Dedifferentiated amniotic fluid mesenchymal stem cell (primary cell): ENCODE data around the gene FRMD4A.

Experiments used
- DNase-seq: peaks from one replicate; pipeline ENCODE4 v3.0.0-alpha.2; 2016; ENCODE audit errors: extremely low spot score

Gene FRMD4A

DNA sequence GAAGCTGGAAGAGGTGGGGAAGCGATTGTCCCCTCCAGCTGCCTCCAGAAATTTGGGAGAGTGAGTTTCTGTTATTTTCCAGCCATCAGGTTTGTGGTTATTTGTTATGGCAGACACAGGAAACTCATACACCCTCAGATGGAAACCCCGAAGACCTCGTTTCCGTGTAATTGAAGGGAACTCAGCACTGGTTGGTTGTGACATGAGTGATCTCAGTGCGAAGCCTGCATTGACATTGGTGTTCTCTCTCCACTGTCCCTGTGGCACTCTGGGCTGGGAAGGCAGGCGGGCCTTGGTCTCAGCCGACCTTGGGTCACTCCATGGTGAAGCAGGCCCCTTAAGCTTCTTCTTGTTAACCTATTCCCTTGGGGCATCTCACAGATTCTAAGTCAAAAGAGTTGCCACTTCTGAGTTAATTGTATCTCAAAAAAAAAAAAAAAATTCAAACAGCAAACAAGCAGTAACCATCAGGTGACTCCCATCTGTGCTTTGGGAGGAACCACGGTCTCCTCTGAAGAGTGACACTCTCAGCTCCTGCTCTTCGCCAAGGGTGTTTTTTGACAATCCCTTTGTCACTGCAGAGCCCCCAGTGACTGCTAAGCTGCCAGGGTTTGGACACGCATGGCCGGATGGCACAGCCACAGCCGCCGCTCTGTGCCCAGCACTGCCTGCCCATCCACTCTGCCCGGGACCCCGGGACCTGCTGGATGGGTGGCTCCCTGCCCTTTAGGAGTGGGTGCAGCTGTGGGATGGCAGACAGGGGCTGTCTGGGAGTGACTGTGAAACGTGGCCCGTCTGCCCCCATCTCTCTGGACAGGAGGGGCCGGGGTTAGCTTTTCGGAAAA lies 510.4 kb downstream of the FRMD4A start:
- no peak for DNase-seq

DNA sequence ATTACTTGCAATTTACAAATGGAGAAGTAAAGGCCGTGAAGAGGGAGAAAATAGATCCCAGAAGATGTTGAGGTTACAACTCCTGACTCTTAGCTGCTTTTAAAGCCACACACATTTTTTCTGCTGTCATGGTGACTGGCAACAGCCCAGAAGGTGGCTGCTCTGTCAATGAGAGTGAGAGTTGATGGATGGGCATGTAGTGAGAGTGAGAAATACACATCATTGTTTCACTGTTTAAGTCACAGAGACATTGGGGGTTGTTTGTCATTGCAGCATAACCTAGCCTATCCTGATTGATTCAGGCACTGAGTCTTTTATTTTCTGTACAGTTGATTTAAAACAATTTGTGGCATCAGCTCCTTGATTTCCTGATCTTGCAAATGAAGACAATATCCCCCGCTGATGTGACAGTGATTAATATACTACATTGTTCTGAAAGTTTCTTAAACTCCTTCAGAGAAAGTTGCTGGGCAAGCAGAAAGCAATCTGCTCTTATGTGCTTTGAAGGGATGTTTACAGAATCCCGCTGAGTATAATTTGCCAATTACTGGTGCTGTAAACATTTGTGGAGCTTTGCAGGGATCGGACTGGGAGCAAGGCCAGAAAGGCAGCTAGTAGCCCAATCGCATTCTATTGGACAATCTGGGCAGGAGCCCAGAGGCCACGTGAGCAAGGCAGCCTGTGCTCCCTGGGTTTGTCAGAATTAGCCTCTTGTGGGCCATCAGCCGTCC lies 514.4 kb downstream of the FRMD4A start:
- peak; percentile 42 for DNase-seq

DNA sequence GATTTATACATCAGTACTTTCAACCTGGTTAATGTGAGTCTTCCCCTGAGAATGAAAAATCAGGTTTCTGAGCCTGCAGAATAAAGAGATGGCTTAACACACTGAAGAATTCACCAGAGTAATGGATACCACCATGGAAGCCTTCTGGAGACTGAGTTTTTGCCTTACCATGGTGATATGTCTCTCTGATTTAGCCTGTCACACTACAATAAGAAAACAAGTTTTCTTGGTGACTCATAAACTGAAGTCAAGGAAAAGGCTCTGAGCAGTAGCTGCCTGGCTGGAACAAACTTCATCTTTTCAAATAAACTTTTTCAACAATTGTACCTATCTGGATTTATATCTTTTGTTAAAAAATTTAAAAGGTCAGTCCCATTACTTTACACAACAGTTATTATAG lies 515.0 kb downstream of the FRMD4A start:
- peak; percentile 33 for DNase-seq

DNA sequence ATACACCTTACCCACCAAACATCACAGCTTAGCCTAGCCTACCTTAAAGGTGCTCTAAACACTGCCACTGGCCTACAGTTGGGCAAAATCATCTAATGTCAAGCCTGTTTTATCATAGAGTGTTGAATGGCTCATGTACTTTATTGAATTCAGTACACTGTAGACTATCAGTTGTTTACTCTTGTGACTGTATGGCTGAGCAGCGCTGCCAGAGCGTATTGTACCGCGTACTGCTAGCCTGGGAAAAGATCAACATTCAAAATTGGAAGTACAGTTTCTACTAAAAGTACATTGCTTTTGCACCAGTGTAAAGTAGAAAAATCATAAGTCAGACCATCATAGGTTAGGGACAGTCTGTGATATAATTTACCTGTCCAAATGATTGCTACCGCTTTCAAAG lies 517.2 kb downstream of the FRMD4A start:
- DNase-seq = no peak

DNA sequence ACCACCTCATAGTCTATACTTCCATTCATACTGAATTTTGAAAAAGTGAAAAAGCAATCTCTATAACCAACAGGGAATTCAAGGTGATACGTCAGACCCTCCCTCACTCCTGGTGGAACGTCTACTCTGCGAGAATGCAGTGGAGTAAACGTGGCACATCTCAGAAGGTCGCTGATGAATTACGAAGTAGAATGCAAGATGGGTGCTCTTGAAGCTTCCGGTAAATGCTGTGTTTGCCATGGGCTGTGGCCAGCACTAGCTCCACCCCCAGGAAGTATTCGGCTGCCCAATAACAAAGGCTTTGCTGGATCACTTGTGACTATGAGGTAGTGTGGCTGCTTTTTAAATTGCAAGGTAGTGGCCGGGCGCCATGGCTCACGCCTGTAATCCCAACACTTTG lies 517.9 kb downstream of the FRMD4A start:
- no peak for DNase-seq

DNA sequence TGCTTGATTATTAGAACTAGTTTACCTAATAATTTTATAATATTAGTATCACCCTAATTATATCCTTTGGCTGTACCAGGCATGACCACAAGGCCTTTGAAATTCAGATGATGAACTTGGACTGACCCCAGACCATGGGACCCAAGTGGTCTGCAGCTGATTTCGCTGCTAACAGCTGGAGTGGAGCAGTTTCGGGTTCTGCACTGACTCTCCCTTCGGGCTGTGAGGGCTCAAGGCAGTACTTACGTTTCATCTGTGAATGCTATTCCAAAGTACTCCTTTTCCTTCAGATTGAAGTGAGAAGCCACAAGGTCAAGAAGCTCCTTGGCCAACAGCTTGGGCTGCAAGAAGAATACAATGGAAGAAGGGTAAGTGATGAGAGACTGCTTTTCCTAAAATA lies 520.2 kb downstream of the FRMD4A start:
- no peak for DNase-seq

DNA sequence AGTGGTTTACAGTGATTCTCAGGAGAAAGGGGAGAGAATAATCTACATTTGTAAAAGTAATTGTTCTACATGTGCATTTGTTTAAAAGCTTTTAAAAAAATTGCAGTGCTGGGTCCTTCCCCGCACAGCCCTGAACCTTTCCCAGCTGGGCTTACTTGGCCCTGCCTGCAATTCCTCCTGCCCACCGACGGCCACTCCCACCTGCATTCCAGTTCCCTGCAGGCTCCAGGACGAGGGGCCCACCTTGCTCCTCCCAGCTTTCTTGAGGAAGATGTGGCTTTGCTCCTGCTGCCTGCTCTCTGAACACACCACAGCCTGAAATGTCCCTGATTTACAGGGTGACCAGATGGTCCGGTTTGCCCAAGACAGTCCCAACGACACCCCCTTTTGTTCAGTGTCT lies 521.3 kb downstream of the FRMD4A start:
- no peak for DNase-seq

DNA sequence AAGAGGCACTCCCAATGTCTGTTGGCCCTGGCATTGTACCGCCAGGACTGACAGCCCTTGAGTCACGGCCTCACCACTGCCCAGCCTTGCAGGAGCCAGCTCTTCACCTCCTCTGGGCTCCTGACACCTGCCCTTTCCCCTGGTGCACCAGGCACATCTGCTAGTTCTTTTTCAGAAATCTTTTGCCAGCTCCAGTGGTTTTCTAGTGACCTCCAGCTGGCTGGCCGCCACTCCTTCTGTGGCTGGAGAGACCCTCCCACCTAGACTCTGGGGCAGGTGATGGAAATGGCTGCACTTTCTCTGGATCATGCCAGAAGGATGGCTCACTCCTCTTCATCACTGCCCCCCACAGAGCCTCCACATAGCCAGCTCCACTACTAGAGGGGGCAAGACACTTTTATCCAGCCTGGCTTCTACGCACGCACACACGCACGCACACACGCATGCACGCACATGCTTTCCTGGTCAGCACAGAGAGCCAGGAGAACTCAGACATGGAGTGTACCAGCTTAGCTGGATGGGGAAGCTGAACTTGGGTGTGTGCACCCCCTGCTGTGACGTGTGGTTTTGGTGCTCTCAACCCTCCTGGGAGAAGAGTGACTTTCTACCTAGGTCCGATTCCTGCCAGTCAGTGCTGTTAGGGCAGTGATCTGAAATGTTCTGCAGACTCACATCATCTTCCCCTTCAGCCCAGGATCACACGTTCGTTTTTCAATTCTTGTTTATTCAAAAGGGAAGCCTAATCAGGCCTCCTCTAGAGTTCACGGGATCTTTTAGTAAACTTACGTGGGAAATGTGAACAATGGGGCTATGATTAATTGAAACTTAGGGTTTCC lies 522.0 kb downstream of the FRMD4A start:
- DNase-seq = no peak

DNA sequence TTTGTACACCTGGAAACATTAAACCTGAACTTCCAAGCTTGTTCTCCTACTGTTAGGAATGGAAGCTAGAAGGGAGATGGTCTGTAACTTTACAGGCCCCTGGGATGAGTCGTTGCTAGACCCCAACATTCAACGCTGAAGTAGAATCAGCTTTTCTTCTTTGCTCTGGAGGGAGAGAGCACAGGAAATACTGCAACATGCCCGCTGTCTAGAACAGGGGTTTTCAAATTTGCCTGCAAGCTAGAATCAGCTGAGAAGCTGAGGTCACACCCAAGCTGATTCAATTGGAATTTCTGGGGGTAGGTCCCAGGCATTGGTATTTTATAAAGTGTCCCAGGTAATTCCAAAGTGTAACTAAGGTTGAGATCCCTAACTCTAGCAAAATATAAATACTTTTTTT lies 524.3 kb downstream of the FRMD4A start:
- DNase-seq = no peak

DNA sequence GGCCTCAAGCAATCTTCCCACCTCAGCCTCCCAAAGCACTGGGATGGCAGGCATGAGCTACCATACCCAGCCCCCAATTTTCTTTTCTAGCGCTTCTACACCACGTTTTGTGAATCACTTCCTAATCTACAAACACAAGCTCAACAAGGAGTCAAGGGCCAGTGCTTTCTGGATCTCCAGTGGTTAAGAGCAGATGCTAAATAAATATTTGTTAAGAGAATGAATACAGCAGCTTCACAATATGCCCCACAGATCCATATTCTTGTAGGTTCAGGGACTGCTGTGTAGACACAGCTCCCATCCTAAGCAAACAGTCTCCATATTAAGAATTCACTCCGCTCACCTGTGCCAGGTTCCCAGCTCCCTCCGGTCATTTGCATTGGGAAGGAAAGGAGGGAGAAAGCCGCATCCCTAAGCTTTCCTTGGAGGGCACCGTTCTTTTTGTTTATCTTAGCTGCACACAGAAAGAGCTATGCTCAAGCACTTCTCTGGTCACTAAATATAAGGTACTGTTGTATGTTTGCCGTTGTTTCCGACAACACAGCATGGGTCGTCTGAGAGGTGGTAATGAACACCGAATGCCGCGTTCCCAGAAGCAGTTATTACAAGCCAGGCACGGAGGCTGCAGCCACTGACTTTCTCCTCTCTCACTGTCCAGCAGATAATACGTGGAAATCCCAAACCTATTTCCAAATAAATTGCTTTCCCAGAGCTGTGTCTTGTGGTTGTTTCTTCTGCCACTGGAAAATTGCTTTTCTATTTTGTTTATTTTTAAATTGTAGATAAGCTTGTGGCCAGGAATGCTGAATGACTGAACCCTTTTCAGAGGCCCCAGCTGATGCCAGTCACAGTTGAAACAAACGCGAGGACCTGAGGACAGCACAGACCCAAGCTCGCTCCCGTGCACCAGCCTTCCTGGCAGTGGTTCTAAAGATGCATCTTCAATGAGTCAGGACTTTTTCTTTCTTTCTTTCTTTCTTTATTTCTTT lies 526.9 kb downstream of the FRMD4A start:
- no peak for DNase-seq

DNA sequence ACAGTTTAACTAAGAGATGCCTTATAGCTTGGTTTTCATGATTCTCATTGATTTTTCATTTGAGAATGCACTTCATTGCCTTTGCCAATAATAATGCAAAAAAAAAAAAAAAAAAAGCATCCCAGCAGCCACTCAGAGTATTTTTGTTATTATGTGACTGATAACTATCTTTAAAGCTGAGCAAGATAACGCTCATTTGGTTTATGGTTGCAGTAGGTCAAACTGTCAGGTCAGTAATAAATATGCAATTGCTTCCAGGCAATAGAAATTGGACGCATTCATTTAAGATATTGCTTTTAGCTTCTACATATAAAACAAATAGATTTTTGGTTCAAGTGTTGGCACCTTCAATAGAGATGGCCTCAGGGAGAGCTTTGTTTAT lies 528.8 kb downstream of the FRMD4A start:
- DNase-seq = no peak

DNA sequence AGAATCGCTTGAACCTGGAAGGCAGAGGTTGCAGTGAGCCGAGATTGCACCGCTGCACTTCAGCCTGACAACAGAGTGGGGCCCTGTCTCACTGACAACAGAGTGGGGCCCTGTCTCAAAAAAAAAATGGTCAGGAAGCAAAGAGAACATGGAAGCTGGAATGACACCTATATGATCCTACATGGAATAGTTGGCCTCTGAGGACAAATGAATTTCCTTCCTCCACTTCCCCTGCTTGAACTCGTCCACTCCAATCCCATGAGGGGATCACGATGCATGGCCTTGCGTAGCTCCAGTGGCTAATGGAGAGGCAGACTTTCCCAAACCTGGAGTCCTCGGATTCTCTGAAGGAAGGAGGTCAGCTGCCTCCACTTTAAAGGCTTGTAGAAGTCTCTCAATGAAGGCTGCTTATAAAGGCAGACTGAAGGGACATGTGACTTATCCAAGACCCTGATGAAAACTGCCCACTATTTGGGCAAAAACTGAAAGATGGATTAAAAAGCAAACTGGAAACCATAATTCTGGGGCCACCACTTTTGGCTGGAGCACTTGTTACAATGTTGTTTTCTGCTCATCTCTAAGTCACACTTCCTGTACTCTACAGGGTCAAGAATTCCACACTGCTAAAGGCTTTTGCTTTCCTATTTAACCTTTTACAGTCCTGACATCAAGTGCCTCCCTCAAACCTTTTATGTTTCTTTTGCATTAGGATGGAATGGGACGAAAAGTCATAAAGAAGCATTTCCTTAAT lies 529.4 kb downstream of the FRMD4A start:
- no peak for DNase-seq

DNA sequence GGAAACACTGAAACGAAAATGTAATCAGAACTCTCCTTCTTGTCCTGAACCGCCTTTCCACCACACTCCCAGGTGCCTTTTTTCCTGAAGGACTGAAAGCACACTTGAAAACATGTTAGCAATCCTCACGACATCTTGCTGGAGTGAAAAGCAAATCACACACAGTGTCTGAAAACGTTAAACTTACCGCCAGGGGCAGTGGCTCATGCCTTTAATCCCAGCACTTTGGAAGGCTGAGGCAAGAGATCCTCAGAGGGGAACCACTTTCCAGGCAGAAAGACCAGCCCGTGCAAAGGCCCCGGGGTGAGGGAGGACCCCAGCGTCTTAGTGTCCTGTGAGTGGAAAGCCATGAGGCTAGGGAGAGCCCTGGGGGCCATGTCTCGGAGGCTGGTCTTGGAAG lies 533.6 kb downstream of the FRMD4A start:
- no peak for DNase-seq

DNA sequence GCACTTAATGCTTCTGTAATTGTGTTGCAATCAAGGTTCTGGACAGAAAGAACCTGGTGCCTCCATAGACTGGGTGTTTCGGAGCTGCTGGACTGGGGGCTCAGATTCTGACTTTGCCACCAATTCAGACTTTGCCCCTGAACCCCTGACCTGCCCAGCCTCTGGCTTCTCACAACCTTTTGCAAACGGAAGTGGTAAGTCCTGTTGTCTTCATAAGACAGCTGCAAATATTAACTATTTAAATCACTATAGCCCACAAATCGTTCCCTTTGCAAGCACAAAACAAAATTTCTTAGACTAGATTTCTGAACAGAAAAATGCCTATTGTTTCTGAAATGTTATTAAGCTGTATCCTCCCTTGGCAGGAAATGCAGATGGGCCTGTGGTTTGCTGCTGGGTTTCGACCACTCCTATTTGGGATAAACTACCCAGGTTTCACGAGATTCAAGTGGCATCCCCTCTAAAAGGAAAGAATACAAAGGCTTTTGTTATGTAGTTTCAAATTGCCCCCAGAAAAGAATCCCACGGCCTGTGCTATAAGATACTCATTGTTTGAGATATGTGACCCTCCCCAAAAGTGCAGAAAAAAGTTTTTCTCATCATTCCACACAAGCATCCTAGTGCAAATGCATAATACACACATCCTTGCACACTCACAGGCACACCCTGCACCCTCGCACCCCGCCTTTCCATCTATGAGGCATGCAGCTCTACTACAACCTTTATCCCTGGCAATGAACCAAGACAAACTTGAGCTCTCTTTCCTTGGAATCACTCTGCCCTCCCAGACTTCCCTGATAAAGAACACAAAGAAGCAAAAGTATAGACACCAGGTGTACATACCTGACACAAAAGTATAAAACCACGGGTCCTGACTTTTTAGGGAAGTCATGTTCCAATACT lies 534.8 kb downstream of the FRMD4A start:
- no peak for DNase-seq

DNA sequence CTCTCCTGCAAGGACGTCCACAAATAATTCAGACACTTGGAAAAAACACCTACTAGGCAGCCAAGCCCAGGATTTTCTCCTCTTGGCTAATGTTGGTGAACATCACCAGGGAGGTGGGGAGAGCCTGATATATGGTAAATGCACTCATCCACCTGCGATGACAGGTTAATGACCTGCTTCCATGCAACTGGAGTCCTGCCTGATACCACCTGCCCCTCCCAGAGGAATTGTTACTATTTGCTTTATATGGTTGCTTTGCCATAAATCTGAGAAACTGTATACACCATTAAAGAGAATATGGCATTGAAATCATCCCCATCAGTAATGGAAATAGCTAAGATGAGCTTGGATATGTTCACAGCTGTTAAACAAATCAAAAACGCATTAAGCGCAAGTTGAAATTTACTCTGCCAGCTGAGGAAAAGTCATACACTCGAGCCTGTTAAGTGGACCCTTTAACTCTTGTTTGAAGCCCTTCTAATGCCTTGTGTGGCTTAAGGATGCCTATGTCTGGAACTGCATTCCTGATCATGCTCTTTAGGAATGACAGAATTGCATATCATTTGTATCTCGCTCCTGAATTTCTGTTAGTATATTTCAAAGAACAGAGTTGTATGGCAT lies 535.6 kb downstream of the FRMD4A start:
- no peak for DNase-seq

DNA sequence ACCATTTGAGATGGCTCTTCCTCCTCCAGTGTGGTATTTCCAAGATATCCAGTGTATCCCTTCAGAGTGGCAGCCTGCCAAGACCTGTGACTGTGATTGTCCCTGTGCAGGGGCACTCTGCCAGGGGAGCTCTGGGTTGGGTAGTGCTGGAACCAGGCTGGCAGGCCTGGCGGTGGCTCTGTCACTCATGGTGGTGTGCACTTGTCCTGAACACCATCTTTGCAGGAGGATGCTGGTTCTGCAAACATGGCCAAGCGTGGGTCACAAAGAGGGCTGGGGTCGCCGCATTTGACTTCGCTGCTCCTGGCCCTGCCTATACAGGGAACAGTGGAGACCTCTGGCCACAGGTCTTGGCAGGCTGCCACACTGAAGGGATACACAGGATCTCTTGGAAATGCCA lies 538.7 kb downstream of the FRMD4A start:
- DNase-seq = no peak

DNA sequence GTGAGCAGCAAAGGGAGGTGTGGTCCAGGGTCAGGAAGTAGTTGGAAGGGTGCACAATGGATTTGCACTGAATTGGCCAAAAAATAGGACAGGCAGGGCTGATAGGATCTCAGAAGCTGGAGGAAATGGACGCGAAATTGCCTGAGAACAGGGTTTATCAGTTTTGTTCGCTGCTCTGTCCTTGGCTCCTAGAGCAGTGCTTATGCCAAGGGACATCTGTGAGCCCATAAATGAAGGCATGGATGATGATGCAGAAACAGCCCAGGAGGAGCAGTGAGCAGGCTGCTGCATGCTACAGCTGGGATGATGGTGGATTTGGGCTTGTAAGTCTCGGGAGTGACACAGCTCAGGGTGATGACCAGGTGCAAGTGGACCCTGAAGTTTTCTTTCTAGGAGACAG lies 539.2 kb downstream of the FRMD4A start:
- no peak for DNase-seq

DNA sequence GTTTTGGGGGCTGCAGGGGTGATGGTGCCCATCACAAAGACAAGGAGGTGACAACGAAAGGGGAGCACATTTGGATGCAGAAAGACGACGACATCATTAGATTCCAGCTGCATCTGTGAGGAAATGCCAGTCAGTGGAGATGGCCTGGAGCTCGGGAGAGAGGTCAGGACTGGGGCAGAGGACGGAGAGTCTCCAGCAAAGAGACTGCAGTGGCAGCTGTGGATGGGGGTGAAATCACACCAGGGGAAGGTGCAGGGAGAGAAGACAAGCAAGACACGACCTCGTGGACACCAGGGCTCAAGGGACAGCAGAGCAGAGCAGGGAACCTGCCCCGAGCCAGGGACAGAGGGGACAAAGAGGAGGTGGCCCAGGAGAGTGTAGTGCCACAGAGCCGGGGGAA lies 540.5 kb downstream of the FRMD4A start:
- DNase-seq = no peak

DNA sequence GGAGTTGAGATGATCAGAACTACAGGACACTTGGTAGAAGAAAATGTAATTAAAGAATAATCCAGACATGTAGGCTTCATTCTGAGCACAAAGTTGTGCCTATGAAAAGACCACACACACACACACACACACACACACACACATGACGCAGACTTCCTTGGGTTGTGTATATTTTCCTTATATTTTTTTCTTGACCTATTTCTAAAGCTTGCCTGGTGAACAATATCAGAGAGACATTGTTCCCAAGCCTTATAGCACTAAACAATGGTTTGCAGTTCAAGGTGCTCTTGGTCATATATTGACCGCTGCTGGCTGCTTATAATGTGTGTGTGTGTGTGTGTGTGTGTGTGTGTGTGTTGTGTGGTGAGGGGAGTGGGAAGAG lies 541.3 kb downstream of the FRMD4A start:
- DNase-seq = no peak
